ENCODE measurements around the gene DDX17.

DDX17 gene

DNA sequence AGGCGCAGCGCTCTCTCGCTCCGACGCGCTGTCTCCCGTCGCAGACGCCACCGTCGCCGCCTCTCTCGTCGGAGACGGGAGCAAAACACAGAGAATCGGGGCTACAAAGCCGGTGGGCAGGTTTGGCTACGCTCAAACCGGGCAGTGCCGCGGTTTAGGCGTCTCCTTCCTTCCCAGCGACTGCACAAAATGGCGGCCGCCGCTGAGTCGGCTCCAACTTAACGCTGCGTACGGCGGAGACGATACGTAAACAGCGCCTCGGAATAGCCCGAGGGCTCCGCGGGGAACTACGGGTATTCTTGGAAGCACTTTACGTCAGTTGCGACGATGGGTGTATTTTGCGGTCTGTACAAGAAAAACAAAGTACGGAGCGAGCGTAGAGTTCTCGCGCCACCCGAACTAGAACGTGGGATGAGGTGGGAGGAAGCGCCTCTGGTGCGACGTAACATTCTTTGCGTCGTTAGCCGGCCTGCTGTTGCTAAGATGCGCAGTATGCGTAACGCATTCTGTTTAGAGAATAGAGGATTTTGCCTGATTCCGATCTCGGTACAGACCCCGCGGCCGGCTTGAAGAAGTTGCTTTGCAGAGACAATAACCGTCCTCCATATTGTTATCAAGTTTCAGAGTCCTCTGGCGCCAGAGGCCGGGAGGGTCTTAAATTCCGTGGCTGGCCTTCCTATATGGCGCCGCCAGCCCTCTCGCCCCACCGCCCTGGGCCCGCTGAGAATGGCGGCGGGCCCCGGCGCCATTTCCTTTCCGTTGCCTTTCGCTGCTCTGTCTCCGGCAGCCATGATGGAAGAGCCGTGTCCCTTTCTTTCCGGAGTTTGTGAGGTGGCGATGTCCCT, at the start of gene DDX17:
DDX17 (minus strand) TSS at position 194 of the 845 bp plus-strand sequence.
- Mint-ChIP-seq H3K4me3 (peak within 1 kb of the TSS; percentile 97), H3K27me3 (no peaks in the 10 kb centered on the region), H3K36me3 (peaks cover 21% of the 10 kb centered on the region), H3K27ac (peak within 1 kb of the TSS; percentile 100), H3K4me1 (ENCODE audit: low read depth) (peaks cover 42% of the 10 kb centered on the region), H3K9me3 (ENCODE audit: low read depth) (no peaks in the 10 kb centered on the region)

DNA sequence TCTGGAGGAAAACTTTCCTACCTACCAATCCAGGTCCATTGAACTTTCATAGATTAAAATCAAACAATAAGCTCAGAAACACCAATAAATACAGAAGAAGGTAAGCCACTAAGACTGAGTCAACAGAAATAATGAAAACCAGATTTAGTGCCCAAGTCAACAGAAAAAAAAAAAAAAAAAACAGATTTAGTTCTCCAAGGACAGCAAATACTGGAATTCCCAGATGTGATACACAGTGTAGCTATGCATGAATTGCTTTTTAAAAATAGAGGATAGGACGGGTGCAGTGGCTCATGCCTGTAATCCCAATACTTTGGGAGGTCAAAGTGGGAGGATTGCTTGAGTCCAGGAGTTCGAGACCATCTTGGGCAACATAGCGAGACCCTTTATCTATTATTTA, 48.2 kb upstream of the DDX17 start:
- Mint-ChIP-seq H3K27ac (no peak overlapping the region), H3K4me3 (no peak overlapping the region), H3K4me1 (ENCODE audit: low read depth) (no peaks in the 10 kb centered on the region), H3K9me3 (ENCODE audit: low read depth) (no peaks in the 10 kb centered on the region), H3K36me3 (no peaks in the 10 kb centered on the region), H3K27me3 (no peaks in the 10 kb centered on the region)

DNA sequence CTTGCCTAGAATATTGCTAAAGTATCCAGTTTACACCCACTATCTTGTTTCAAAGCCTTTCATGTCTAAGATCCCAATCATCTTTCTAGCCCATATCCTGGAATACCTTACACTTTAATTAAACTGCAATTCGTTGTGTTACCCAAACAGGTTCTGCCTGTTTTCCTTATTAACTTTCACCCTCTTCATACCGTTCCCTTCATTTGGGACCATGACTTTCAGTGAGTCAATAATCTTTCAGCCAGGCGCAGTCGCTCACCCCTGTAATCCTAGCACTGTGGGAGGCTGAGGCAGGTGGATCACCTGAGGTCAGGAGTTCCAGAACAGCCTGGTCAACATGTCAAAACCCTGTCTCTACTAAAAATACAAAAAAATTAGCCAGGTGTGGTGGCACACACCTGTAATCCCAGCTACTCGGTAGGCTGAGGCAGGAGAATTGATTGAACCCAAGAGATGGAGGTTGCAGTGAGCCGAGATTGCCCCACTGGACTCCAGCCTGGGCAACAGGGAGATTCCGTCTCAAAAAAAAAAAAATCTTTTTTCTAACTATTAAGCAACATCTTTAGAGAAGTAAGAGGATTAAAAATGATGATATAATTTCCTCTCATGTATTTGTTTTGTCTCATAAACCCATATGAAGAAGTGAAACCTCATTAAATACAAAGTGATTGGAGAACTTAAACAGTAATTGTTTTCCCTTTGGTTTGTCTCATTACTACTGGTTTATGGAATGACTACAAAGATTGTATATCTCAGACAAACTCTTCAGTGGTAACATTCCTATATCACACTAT, 43.2 kb upstream of the DDX17 start:
- Mint-ChIP-seq H3K9me3 (ENCODE audit: low read depth) (peaks cover 2% of the 10 kb centered on the region), H3K36me3 (peaks cover 1% of the 10 kb centered on the region), H3K4me3 (no peak overlapping the region), H3K27ac (no peak overlapping the region), H3K4me1 (ENCODE audit: low read depth) (no peaks in the 10 kb centered on the region), H3K27me3 (no peaks in the 10 kb centered on the region)

DNA sequence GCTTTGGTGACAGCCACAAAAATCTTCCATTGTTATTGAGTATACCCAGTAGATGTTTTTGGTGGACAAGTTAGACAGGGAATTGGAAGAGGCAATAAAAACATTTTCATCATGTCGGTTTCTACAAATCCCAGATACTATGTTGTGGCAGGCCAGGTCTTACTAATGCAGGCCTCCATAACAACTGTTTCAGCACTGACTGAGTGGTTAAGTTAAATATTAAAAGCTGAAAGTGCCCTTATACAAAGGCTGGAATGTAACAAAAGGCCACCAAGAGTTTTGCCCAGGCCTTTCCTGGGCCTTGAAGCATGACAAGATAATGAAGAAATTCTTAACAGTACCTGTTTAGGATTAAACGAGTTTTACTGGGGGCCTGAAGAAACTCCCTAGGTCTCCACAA, 34.6 kb upstream of the DDX17 start:
- Mint-ChIP-seq H3K4me1 (ENCODE audit: low read depth) (no peaks in the 10 kb centered on the region), H3K9me3 (ENCODE audit: low read depth) (peaks cover 4% of the 10 kb centered on the region), H3K27me3 (no peaks in the 10 kb centered on the region), H3K27ac (no peak overlapping the region), H3K36me3 (peaks cover 7% of the 10 kb centered on the region), H3K4me3 (no peak overlapping the region)

DNA sequence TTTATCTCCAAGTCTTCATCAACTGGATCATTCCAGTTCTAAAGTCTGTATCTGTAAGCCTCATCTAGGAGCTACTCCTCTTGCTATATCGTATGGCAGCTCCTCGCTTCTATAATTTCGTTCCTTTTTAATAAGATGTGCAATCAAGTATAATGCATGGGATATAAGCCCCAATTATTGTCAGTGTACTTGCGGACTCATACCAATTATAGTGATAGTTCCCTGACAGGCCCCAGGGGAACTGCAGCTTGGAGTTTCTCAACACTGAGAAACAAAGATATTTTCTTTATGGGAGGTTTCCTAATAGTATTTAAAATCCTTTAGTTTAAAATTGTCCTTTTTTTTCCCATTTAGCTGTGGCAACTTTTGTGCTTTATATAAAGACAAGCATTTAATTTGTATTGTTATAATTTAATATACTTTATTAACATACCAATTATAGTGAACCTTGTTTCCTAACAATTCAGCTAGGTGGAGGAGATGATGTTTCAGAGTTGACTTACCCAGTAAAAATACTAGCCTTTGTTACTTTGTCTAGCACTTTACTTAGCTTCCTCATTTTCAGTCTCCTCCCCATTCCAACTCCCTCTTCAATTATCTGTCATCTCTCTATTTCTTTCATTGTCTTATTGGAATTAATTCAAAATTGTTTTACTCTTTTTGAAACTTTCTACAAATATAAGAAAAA, 25.3 kb upstream of the DDX17 start:
- Mint-ChIP-seq H3K4me3 (peak overlapping the region; percentile 71), H3K27me3 (no peaks in the 10 kb centered on the region), H3K9me3 (ENCODE audit: low read depth) (no peaks in the 10 kb centered on the region), H3K36me3 (no peaks in the 10 kb centered on the region), H3K4me1 (ENCODE audit: low read depth) (peaks cover 15% of the 10 kb centered on the region), H3K27ac (peak overlapping the region; percentile 86)

DNA sequence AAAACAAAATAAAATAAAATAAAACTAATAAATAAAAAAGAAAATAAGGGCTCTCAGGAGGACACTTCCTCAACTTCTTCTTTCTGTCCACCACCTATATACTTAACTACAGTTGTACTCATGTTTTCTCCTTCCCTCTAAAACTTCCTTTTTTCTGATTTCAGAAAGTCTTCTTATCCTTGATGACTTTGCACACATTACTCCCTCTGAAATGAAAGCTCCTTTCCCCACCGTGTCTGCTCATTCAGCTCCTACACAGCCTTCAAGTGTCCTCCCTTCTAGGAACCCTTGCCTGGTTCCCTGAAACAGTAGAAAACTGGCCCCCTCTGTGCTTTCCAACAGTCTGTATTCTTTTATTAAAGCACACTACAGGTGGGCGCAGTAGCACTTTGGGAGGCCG, 18.3 kb upstream of the DDX17 start:
- no peak overlapping the region for H3K27ac Mint-ChIP-seq
- no peaks in the 10 kb centered on the region for H3K4me1 Mint-ChIP-seq (ENCODE audit: low read depth)
- H3K36me3 Mint-ChIP-seq: no peaks in the 10 kb centered on the region
- H3K27me3 Mint-ChIP-seq: peaks cover 1% of the 10 kb centered on the region
- no peak overlapping the region for H3K4me3 Mint-ChIP-seq
- H3K9me3 Mint-ChIP-seq (ENCODE audit: low read depth): no peaks in the 10 kb centered on the region

DNA sequence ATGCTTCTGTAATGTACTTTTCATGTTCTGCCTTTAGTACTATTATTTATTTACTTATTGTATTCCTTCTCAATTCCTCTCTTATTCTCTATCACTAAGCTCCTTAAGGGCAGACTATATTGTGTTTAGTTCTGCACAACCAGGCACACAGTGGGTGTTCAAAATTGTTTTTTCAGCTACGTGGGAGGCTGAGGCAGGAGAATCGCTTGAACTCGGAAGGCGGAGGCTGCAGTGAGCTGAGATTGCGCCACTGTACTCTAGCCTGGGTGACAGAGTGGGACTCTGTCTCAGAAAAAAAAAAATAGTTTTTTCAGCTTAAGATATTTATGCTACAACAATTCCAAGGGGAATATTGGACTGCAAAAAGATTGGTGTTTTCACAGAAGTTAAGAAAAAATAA, 17.4 kb upstream of the DDX17 start:
- no peak overlapping the region for H3K4me3 Mint-ChIP-seq
- H3K36me3 Mint-ChIP-seq: no peaks in the 10 kb centered on the region
- no peaks in the 10 kb centered on the region for H3K9me3 Mint-ChIP-seq (ENCODE audit: low read depth)
- no peaks in the 10 kb centered on the region for H3K4me1 Mint-ChIP-seq (ENCODE audit: low read depth)
- peaks cover 1% of the 10 kb centered on the region for H3K27me3 Mint-ChIP-seq
- no peak overlapping the region for H3K27ac Mint-ChIP-seq

DNA sequence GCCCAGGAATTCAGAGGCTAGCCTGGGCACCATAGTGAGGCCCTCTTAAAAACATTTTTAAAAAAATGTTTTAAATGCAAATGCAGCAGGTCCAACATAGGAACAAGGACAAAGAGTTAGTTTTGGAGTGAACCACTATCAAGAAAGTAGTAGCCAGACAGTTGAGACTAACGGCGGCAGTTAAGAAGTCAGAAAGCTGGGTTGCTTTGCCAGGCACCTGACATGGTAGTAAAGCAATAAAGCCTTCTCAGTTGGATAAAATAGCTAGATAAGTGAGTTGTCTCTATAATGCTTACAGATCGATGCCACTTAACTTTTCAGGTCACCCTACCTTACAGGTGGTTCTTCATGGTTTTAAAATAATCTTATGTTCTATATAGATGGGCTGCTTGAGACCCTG, 16.9 kb upstream of the DDX17 start:
- Mint-ChIP-seq H3K9me3 (ENCODE audit: low read depth) (no peaks in the 10 kb centered on the region), H3K4me3 (no peak overlapping the region), H3K27me3 (peaks cover 1% of the 10 kb centered on the region), H3K27ac (no peak overlapping the region), H3K36me3 (no peaks in the 10 kb centered on the region), H3K4me1 (ENCODE audit: low read depth) (no peaks in the 10 kb centered on the region)

DNA sequence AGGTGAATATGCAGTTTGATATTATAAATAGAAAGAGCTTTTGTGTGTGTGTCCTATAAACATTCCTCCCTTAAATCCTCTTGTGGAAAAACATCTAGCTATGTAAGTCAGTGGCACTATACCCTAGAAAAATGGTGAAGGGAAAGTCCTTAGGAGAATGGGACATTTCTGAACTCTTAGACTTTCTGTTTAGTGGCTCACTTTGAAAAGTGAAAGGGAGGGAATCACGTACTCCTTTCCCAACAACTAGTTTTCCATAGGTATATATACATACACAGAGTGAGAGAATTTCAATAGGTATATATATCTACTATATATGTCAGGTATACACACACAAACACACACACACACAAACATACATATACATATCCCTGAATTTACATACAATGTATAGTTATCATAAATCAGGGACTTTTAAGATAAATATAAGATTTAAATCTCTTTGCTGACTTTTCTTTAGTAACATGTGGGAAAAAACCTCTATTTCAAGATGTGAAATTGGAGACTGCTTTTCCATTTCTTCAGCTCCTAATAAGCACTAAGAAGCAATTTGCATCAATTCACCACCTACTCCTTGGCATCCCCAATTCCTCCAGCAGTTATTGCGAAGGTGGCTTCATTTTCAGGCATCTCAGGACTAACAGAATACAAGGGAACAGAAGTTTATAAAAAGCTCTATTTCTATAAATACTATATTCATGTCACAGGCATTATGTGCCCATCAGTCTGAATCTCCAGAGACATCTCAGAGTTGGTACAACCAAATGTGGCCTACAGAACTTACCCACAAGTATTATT, 13.5 kb upstream of the DDX17 start:
- H3K27me3 Mint-ChIP-seq: peaks cover 1% of the 10 kb centered on the region
- H3K4me3 Mint-ChIP-seq: no peak overlapping the region
- H3K27ac Mint-ChIP-seq: no peak overlapping the region
- no peaks in the 10 kb centered on the region for H3K36me3 Mint-ChIP-seq
- H3K4me1 Mint-ChIP-seq (ENCODE audit: low read depth): no peaks in the 10 kb centered on the region
- no peaks in the 10 kb centered on the region for H3K9me3 Mint-ChIP-seq (ENCODE audit: low read depth)

DNA sequence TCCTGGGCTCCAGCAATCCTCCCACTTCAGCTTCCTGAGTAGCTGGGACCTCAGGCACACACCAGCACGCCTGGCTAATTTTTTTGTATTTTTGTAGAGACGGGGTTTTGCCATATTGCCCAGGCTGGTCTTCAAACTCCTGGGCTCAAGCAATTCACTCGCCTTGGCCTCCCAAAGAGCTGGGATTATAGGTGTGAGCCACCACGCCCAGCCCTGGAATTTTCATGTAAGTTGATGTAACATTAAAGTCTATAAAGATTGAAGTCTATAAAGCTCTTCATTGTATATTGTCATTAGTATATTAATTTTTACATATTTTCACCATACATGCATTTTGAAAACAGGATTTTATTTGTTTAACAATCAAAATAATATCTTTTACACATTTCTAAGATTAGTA, 12.5 kb upstream of the DDX17 start:
- no peaks in the 10 kb centered on the region for H3K36me3 Mint-ChIP-seq
- no peaks in the 10 kb centered on the region for H3K27me3 Mint-ChIP-seq
- no peak overlapping the region for H3K27ac Mint-ChIP-seq
- no peak overlapping the region for H3K4me3 Mint-ChIP-seq
- no peaks in the 10 kb centered on the region for H3K9me3 Mint-ChIP-seq (ENCODE audit: low read depth)
- H3K4me1 Mint-ChIP-seq (ENCODE audit: low read depth): no peaks in the 10 kb centered on the region

DNA sequence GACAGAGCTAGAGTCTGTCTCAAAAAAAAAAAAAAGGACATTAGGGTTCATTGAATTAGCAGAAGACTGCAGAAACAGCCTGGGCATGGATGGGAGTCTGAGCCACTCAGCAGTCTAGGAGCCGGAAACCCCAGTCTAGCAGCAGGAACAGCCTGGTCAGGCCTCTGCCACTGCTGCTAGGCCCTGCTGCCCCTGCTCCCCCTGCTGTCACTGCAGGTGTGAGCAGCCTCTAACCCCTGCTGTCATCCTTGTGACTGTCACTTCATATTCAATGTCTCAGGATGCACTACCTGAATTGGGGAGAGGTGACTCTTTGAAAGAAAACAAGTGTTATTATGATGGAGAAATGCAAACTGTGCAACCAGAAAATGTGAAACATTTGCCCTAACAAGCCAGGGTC, 7.0 kb upstream of the DDX17 start:
- no peak overlapping the region for H3K27ac Mint-ChIP-seq
- H3K4me1 Mint-ChIP-seq (ENCODE audit: low read depth): peaks cover 11% of the 10 kb centered on the region
- no peaks in the 10 kb centered on the region for H3K36me3 Mint-ChIP-seq
- H3K4me3 Mint-ChIP-seq: no peak overlapping the region
- H3K27me3 Mint-ChIP-seq: no peaks in the 10 kb centered on the region
- no peaks in the 10 kb centered on the region for H3K9me3 Mint-ChIP-seq (ENCODE audit: low read depth)

DNA sequence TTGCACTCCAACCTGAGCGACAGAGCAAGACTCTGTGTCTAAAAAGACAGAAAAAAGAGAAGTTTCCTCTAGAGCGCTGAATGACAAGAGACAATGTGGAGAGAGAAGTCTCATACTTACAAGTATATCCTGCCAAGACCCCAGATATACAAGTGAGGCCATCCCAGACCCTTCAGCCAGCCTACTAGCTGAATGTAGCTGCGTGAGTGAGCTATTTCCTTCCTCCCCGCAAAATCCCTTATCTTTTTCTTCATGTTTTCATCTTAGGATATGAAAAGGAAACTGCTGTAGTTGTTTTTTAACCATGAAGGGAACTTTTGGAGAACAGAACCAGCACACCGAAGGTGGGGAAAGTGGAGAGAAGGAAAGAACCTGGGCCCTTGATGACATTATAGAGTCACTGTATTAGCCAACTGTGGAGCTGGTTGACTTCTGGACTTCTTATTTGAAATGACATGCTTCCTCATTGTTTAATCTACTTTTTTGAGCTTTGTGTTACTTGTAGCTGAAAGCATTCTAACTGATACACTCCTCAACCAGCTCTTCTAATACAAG, 4.4 kb upstream of the DDX17 start:
- no peak overlapping the region for H3K27ac Mint-ChIP-seq
- no peaks in the 10 kb centered on the region for H3K36me3 Mint-ChIP-seq
- peaks cover 17% of the 10 kb centered on the region for H3K4me1 Mint-ChIP-seq (ENCODE audit: low read depth)
- no peaks in the 10 kb centered on the region for H3K9me3 Mint-ChIP-seq (ENCODE audit: low read depth)
- H3K27me3 Mint-ChIP-seq: no peaks in the 10 kb centered on the region
- H3K4me3 Mint-ChIP-seq: no peak overlapping the region

DNA sequence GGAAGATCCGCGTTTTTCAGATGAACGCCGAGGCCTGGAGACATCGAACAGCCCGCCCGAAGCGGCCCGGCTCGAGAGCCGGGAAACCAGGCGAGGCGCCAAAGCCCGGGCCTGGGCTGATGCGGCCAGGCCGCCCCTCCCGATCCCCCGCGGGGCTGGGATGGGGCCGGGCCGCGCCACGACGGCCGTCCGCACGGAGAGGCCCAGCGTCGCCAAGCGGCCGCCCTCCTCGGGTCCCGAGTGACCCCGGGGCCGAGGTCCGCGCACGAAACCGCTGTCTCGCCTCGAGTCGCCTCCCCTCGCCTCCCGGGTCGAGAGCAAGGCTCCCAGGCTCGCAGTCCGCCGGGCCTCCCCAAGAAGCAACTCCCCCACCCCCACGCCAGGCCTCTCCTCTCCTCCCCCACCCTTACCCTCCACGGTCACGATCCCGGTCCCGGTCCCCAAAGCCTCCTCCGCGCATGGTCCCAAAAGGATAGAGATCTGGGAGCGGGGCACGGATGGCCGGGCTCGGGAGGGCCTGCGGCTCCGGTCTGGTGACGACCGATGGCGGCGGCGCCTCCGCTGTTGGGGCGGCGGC, 482 bp downstream of the DDX17 start:
- H3K27me3 Mint-ChIP-seq: no peaks in the 10 kb centered on the region
- H3K4me1 Mint-ChIP-seq (ENCODE audit: low read depth): peaks cover 47% of the 10 kb centered on the region
- H3K4me3 Mint-ChIP-seq: peak overlapping the region; percentile 97
- no peaks in the 10 kb centered on the region for H3K9me3 Mint-ChIP-seq (ENCODE audit: low read depth)
- peak overlapping the region; percentile 100 for H3K27ac Mint-ChIP-seq
- H3K36me3 Mint-ChIP-seq: peaks cover 21% of the 10 kb centered on the region

All from activated naive CD8-positive, alpha-beta T cell (primary cell).